Measurements from ENCODE around the gene MACF1. TPM values are rescaled to one million over a fixed set of nuclear protein-coding genes. Genes with fewer than 3 reads are reported as not detected.

MACF1 gene
- total RNA-seq, 2 donors from 2014 or later, result 510 to 525 TPM

DNA sequence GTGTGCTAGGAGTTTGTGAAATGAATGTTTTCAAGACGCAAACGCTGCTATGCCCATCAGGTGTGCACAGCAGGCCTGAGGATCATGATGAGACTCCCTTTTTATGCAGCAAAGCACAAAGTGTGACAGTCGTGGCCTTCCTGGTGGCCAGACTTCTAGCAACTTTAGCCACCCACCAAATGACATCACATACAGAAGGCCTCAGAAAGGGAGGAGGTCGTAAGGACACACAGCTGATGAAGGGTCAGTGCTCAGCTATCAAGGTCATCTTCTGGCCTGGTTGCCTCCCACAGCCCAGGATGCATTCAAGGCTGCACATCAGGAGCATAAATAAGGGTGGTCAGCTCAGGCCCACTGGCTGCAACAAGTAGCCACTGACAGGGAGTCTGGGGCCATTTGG lies 323.6 kb downstream of the MACF1 start:
- Mint-ChIP-seq H3K4me1 (peaks cover 4% of the 10 kb centered on the region), H3K27ac (no peak overlapping the region), H3K36me3 (ENCODE audit: low read depth) (peaks cover 2% of the 10 kb centered on the region), H3K27me3 (no peaks in the 10 kb centered on the region), H3K4me3 (no peak overlapping the region)
- ATAC-seq (no peak), DNase-seq (no peak)
- H3K9me3 ChIP-seq (ENCODE audit: control insufficient read depth, low read length, poor library complexity, severe bottlenecking), result no peaks in the 10 kb centered on the region

DNA sequence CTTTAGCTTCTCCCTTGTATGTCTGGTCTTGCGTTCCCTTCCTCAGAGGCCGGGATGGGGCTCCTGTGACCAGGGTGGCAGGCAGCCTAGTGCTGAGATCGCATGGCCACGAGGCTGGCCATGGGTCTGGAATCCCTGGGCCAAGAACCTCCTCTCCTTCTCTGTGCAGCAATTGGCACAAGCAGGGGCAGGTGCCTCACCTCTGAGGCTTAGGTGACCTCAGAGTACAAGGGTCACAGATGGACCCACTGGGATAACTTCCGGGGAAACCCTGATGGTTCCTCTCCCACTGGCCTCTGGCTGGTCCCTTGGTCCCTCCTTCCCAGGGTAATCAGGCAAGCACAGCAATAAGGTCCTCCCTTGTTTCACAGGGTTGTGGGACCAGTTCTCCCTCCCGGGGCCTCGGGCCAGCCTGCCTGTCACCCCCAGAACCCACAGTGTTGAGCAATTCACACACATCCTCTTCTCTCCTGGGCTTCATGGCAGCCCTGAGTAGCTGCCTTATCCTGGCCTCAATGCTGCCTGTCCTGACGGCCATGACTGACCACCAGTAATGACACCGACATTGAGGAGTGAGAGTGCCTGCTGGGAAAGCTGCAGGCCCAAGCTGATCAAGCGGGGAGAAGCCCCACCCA lies 325.5 kb downstream of the MACF1 start:
- no peak for DNase-seq
- no peaks in the 10 kb centered on the region for H3K27me3 Mint-ChIP-seq
- H3K27ac Mint-ChIP-seq, result peak overlapping the region; percentile 14
- H3K36me3 Mint-ChIP-seq (ENCODE audit: low read depth), result no peaks in the 10 kb centered on the region
- ATAC-seq, result no peak
- H3K4me3 Mint-ChIP-seq, result no peak overlapping the region
- H3K4me1 Mint-ChIP-seq, result peaks cover 2% of the 10 kb centered on the region
- H3K9me3 ChIP-seq (ENCODE audit: control insufficient read depth, low read length, poor library complexity, severe bottlenecking), result no peaks in the 10 kb centered on the region

GRCh38 chr1:39531526-39531925 lies 327.0 kb downstream of the MACF1 start:
- H3K27me3 Mint-ChIP-seq, result no peaks in the 10 kb centered on the region
- ATAC-seq, result no peak
- H3K36me3 Mint-ChIP-seq (ENCODE audit: low read depth), result no peaks in the 10 kb centered on the region

GRCh38 chr1:39533442-39533841 lies 328.9 kb downstream of the MACF1 start:
- DNase-seq (no peak), ATAC-seq (no peak)
- Mint-ChIP-seq H3K4me1 (peaks cover 1% of the 10 kb centered on the region), H3K27me3 (no peaks in the 10 kb centered on the region), H3K4me3 (no peak overlapping the region), H3K27ac (no peak overlapping the region), H3K36me3 (ENCODE audit: low read depth) (no peaks in the 10 kb centered on the region)
- no peaks in the 10 kb centered on the region for H3K9me3 ChIP-seq (ENCODE audit: control insufficient read depth, low read length, poor library complexity, severe bottlenecking)

More at GRCh38 chr1:39531526-39531925, 327.0 kb downstream of the MACF1 start:
- Mint-ChIP-seq H3K4me3 (no peak overlapping the region), H3K27ac (no peak overlapping the region), H3K4me1 (no peaks in the 10 kb centered on the region)
- H3K9me3 ChIP-seq (ENCODE audit: control insufficient read depth, low read length, poor library complexity, severe bottlenecking), result no peaks in the 10 kb centered on the region
- no peak for DNase-seq

Other genes starting within 250 kb of the MACF1 start
- gene AKIRIN1, start 213.4 kb upstream of the MACF1 start, total RNA-seq, result 10 to 100 TPM; 74.2 to 82.1 TPM
- gene NDUFS5, start 178.3 kb upstream of the MACF1 start, total RNA-seq, result 10 to 100 TPM; 86.6 to 94.0 TPM

Data from T-helper 17 cell (primary cell).